Measurements from ENCODE around the gene ZNF330. TPM values are rescaled to one million over a fixed set of nuclear protein-coding genes. Genes with fewer than 3 reads are reported as not detected.
A peak's percentile ranks its signal among the peaks of the same experiment; 100 is the strongest.
"Not testable (repeated sequence)": the region's sequence is repeated elsewhere in the genome, so short reads cannot be mapped to it uniquely, and the experiment has no call there.

Gene ZNF330
- polyA plus RNA-seq, 1 of the 3 experiments (the other 2 are of a cell fraction) = 19.4 TPM

- H3K27ac ChIP-seq (ENCODE audit: low read depth in 2 of 2, low read length in 1 of 2) = peak overlapping the region in 1 of 2 experiments; percentile 20; a peak in 1 of 4 replicates
- H3K4me3 ChIP-seq (ENCODE audit: low read depth in 2 of 2, low read length in 1 of 2) = peak overlapping the region; percentile 87 to 99; a peak in 1 of 4 replicates
- peaks cover 4 to 25% of the 10 kb centered on the region in 2 experiments for H3K36me3 ChIP-seq (replicated peaks in 1 of 2; ENCODE audit: control insufficient read depth in 1 of 2, insufficient read depth in 2 of 2, low read length in 1 of 2)
- H4K20me1 ChIP-seq (ENCODE audit: insufficient read depth) = no peaks in the 10 kb centered on the region
- H3K9ac ChIP-seq = no peak overlapping the region
- peak overlapping the region; percentile 71; the same call in 1 of the 2 replicates for H3K4me2 ChIP-seq
- peaks cover 41% of the 10 kb centered on the region for H3K79me2 ChIP-seq (ENCODE audit: insufficient read depth)
- peaks cover 5% of the 10 kb centered on the region for H3F3A ChIP-seq (replicated peaks; ENCODE audit: insufficient read depth)
- WGBS (ENCODE audit: low lambda C conversion rate) = 91% methylated on average over 7 of the region's 7 CpGs
- DNase-seq = no peak
- CTCF ChIA-PET = no interaction called here
- TF ChIP-seq EZH2phosphoT487 (IDR thresholded peaks at IDR 0.05; ENCODE audit: borderline replicate concordance, low read depth) (no peak), NRF1 (IDR thresholded peaks at IDR 0.05; ENCODE audit: low read depth, low read length) (no peak), GATA2 (CRISPR knock-in tag; IDR thresholded peaks at IDR 0.05) (no peak), TAF1 (IDR thresholded peaks at IDR 0.05; ENCODE audit: borderline replicate concordance, low read depth, low read length) (no peak), USF2 (IDR thresholded peaks at IDR 0.05; ENCODE audit: borderline replicate concordance, low read depth, low read length) (no peak), EP300 (IDR thresholded peaks at IDR 0.05; ENCODE audit: borderline replicate concordance in 1 of 2, low read depth in 1 of 2, low read length in 1 of 2) (no peak), MAX (IDR thresholded peaks at IDR 0.05; ENCODE audit: low read depth) (no peak), CHD2 (IDR thresholded peaks at IDR 0.05; ENCODE audit: low read length, partially characterized antibody) (no peak), MEF2A (IDR thresholded peaks at IDR 0.05; ENCODE audit: borderline replicate concordance, low read depth) (no peak), MXI1 (IDR thresholded peaks at IDR 0.05; ENCODE audit: low read depth, low read length) (no peak), USF1 (IDR thresholded peaks at IDR 0.05; ENCODE audit: borderline replicate concordance, low read depth) (no peak), FOXM1 (IDR thresholded peaks at IDR 0.05; ENCODE audit: low read depth) (no peak), CTCF (IDR thresholded peaks at IDR 0.05) (no peak)
- H3K9me2 ChIP-seq = no peaks in the 10 kb centered on the region
- H3K4me1 ChIP-seq (ENCODE audit: control insufficient read depth in 1 of 2, insufficient read depth in 2 of 2, low read depth in 1 of 2, low read length in 1 of 2) = peaks cover 5 to 13% of the 10 kb centered on the region in 2 experiments; a peak in 3 of 4 replicates
- POLR2A ChIA-PET = no interaction called here
- peak overlapping the region; percentile 79 for H2AFZ ChIP-seq (ENCODE audit: low read depth)
- no peaks in the 10 kb centered on the region for H3K9me3 ChIP-seq
- H3K27me3 ChIP-seq (ENCODE audit: insufficient read depth) = no peaks in the 10 kb centered on the region
Measured at GRCh38 chr4:141220271-141220670, 424 bp upstream of the ZNF330 start.

GRCh38 chr4:141223418-141223817 is 2.7 kb downstream of the ZNF330 start:
- Histone ChIP-seq H3K9ac (no peak overlapping the region), H3F3A (replicated peaks; ENCODE audit: insufficient read depth) (peaks cover 5% of the 10 kb centered on the region), H3K27me3 (ENCODE audit: insufficient read depth) (no peaks in the 10 kb centered on the region), H3K9me3 (no peaks in the 10 kb centered on the region), H3K27ac (ENCODE audit: low read depth in 2 of 2, low read length in 1 of 2) (no peak overlapping the region), H3K9me2 (no peaks in the 10 kb centered on the region), H3K4me3 (ENCODE audit: low read depth in 2 of 2, low read length in 1 of 2) (no peak overlapping the region), H3K4me1 (ENCODE audit: control insufficient read depth in 1 of 2, insufficient read depth in 2 of 2, low read depth in 1 of 2, low read length in 1 of 2) (peaks cover 5 to 9% of the 10 kb centered on the region in 2 experiments; a peak in 3 of 4 replicates), H4K20me1 (ENCODE audit: insufficient read depth) (no peaks in the 10 kb centered on the region), H2AFZ (ENCODE audit: low read depth) (no peak overlapping the region), H3K36me3 (replicated peaks in 1 of 2; ENCODE audit: control insufficient read depth in 1 of 2, insufficient read depth in 2 of 2, low read length in 1 of 2) (peaks cover 10 to 47% of the 10 kb centered on the region in 2 experiments), H3K79me2 (ENCODE audit: insufficient read depth) (peaks cover 41% of the 10 kb centered on the region), H3K4me2 (no peak overlapping the region)
- no peak for TF ChIP-seq NRF1 (IDR thresholded peaks at IDR 0.05; ENCODE audit: low read depth, low read length)
- no peak for TF ChIP-seq RAD21 (IDR thresholded peaks at IDR 0.05; ENCODE audit: low read length)
- TF ChIP-seq MXI1 (IDR thresholded peaks at IDR 0.05; ENCODE audit: low read depth, low read length) = no peak
- WGBS (ENCODE audit: low lambda C conversion rate) = 77% methylated on average over 1 of the region's 1 CpG
- no peak for DNase-seq
- ChIA-PET POLR2A (no interaction called here), CTCF (interaction anchor here (0.6 to 0.8 kb wide), 2 partner anchors 83 to 776 kb away, joined by 3 to 4 read pairs; no protein-coding TSS in a partner anchor)

- Histone ChIP-seq H3K36me3 (replicated peaks in 1 of 2; ENCODE audit: control insufficient read depth in 1 of 2, insufficient read depth in 2 of 2, low read length in 1 of 2) (peaks cover 48 to 86% of the 10 kb centered on the region in 2 experiments), H3K79me2 (ENCODE audit: insufficient read depth) (peaks cover 26% of the 10 kb centered on the region)
- H3K4me1 ChIP-seq (ENCODE audit: control insufficient read depth in 1 of 2, insufficient read depth in 2 of 2, low read depth in 1 of 2, low read length in 1 of 2); H4K20me1 ChIP-seq (ENCODE audit: insufficient read depth); POLR2A ChIA-PET; DNase-seq; H3K27me3 ChIP-seq (ENCODE audit: insufficient read depth); H3K9ac ChIP-seq; H3F3A ChIP-seq (replicated peaks; ENCODE audit: insufficient read depth); H3K9me2 ChIP-seq; H3K4me2 ChIP-seq; CTCF ChIA-PET; H3K27ac ChIP-seq (ENCODE audit: low read depth in 2 of 2, low read length in 1 of 2); H3K4me3 ChIP-seq (ENCODE audit: low read depth in 2 of 2, low read length in 1 of 2); H2AFZ ChIP-seq (ENCODE audit: low read depth); H3K9me3 ChIP-seq: not testable (repeated sequence)
- WGBS (ENCODE audit: low lambda C conversion rate) = 98% methylated on average over 5 of the region's 5 CpGs
Measured at GRCh38 chr4:141227280-141227679, 6.6 kb downstream of the ZNF330 start.
